ENCODE data around the gene WNK1.
"Not testable (repeated sequence)": the region's sequence is repeated elsewhere in the genome, so short reads cannot be mapped to it uniquely, and the experiment has no call there.

WNK1 gene

DNA sequence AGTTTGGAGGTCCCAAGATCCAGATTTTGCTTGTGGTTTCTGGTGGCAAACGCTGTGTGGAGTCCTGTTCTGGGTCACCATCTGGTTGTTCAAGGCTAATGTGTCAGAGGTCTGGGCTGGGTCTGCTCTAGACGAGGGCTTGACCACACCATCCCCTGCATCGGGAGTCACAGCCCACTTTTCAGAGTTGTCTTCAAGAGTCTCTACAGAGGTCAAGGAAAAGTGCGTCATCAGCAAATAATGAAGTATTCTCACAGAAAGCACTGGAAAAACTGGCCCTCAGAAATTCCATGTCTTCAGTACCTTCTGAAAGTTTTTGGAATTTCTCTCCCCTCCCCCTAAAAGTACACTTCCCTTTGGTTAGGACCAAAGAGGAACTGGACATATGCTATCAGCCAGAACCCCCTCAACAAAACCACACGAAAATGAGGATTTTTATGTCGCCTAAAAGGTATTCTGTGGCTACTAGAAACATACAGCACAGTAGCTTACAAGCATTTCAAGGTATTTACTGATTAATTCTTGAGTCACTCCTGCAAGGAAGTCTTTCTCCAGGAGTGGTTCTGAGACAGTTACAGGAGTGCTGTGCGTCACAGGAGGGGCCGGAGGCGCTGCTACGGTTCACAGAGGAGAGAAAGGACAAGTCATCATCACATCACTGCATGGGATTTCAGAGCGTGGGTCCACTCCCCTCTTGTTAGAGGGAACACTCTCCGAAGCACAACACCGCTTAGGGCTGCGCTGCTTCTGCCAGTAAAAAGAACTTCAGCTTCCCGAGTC is 161.7 kb downstream of the WNK1 start:
- DNase-seq: no peak

DNA sequence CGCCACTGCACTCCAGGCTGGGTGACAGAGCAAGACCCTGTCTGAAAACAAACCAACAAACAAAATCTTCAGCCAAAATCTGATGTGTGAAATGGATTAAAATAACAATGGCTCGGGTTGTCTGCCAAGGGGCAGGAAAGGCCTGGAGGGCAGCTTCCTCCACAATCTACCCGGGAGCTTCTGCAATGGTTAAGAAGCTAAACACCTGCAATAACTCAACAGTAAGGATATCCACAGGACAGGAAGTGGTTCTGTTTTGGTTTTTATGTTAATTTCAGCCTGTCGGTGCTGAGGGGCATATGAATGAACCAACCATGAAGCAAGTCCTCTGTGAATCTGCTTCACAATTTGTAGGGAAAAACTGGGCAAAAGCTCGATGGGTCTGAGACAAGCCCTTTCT is 162.7 kb downstream of the WNK1 start:
- DNase-seq: no peak

DNA sequence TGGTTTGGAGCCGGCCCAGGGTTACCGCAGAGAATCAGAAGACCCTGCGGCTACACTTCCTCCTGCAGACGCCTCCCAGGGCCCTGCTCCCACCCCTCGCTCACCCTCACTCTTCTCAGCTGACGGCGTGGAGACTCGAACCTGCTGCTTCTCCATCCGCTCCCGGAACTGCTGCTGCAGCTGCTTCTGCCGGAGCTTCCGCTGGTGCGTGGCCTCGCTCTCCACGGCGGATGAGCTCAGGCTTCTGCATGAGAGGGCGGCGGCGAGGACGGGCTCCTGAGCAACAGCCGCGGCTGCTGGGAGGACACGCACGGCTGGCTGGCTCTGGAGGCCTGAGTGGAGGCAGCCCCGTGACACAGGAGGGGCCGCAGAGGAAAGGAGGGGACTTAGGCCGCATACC is 163.9 kb downstream of the WNK1 start:
- DNase-seq: peak; percentile 13

DNA sequence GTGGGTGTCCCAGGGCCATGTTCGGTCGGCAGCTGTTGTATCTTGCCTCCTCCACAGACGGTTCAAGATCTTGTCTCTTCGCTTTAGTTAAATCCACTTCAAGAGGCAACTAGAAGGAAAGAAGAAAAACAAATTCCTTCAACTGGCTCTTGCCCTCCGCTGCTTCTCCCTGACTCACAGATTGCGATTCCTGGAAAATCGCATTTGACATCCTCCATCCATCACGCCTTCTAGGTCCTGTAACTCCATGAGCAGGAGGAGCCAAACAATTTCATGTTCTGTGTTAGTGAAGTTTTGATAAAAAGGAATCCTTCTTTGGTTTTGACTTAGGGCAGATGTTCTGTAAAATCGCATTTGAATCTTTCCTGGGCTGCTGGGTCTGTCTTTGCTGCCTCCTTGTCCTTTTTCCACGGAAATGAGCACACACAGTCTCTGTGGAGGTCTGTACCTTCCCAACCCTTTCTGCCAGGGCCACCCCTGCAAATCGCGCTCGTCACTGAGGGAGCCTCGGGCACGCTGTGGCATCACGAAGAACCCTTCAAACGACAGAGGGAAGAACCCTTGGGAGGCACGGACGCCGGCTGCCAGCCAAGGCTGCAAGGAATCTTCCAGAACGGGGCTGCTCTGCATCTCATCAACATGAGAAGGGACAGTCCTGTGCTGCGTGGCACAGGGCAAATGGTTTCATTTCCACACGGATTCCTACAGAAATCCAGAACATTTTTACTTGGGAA is 164.5 kb downstream of the WNK1 start:
- DNase-seq: no peak

DNA sequence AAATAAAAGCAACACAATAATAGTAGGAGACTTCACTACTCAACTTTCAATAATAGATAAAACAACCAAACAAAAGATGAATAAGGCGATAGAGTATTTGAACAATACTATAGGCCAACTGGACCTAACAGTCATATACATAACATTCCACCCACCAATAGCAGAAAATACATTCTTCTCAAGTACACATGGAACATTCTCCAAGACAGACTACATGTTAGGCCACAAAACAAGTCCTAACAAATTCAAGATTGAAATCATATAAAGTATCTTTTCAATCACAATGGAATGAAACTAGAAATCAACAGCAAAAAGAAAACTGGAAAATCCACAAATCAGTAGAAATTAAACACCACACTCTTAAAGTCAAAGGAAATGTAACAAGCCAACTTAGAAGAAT is 168.3 kb downstream of the WNK1 start:
- DNase-seq: no peak

DNA sequence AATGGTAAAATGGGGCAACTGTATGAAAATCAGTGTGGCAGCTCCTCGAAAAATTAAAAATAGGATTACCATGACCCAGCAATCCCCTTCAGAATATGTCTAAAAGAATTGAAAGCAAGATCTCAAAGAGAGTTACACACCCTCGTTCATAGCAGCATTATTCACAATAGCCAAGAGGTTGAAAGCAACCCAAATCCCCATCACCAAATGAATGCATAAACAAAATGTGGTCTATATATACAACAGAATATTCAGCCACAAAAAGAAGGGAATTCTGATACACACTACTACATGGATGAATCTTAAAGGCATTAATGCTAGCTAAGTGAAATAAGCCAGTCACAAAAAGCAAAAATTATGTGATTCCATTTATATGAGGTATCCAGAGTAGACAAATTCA is 169.9 kb downstream of the WNK1 start:
- DNase-seq: no peak

DNA sequence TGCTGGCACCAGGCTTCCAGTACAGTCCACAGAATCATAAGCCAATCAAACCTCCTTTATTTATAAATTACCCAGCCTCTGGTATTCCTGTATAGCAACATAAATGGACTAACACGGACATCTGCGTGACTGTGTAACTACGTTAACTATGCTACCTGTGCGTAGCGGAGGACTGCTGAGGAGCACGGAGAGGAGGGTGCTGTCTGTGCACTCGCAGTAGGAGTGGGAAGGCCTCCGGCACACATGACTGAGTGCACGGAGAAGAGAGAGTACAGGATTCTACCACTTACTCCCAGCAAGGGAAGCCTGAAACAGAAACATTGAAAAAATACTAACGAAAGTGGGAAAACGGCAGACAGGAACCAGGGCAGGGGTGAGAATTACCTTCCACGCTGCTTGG is 174.3 kb downstream of the WNK1 start:
- DNase-seq: no peak

DNA sequence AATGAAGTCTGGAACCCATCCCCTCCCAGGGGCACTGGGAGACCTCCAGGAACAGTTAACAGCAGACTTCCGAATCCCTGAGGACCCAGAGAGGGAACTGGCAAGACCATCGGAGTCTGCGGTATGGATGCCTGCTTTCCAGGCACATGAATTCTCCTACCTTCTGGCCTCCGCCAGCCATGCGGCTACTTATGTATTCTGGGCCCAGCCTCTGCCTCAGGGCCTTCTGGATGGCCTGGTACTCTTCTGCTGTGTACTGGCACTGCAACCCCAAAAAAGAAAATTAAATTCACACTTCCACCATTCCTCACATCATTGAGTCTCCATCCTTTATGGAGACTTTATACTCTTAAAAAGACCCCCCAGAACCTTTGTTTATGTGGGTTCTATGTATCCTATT is 178.7 kb downstream of the WNK1 start:
- no peak for DNase-seq

DNA sequence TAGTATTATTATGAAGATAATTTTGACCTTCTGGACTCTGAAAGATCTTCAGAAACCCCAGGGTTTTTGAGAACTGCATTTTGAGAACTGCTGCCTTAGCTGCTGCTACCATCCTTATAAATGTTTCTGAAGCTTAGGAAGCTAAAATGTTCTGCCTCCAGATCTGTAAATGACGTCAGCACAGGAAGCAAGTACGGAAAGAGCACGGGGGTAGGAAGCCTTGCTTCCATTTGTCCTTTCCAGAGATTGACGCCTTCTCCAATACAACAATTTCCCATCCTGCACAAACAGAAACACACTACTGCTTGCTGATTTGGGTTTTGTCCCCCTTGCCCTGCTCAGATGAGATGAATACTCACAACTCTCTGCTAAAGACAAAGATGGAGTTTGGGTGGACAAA is 179.2 kb downstream of the WNK1 start:
- no peak for DNase-seq

DNA sequence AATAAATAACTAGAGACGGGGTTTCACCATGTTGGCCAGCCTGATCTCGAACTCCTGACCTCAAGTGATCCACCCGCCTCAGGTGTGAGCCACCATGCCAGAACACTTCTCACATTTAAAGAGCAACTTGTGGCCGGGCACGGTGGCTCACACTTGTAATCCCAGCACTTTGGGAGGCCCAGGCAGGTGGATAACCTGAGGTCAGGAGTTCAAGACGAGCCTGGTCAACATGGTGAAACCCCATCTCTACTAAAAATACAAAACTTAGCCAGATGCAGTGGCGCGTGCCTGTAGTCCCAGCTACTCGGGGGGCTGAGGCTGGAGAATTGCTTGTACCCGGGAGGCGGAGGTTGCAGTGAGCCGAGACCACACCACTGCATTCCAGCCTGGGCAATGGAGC is 183.5 kb downstream of the WNK1 start:
- not testable (repeated sequence) for DNase-seq

DNA sequence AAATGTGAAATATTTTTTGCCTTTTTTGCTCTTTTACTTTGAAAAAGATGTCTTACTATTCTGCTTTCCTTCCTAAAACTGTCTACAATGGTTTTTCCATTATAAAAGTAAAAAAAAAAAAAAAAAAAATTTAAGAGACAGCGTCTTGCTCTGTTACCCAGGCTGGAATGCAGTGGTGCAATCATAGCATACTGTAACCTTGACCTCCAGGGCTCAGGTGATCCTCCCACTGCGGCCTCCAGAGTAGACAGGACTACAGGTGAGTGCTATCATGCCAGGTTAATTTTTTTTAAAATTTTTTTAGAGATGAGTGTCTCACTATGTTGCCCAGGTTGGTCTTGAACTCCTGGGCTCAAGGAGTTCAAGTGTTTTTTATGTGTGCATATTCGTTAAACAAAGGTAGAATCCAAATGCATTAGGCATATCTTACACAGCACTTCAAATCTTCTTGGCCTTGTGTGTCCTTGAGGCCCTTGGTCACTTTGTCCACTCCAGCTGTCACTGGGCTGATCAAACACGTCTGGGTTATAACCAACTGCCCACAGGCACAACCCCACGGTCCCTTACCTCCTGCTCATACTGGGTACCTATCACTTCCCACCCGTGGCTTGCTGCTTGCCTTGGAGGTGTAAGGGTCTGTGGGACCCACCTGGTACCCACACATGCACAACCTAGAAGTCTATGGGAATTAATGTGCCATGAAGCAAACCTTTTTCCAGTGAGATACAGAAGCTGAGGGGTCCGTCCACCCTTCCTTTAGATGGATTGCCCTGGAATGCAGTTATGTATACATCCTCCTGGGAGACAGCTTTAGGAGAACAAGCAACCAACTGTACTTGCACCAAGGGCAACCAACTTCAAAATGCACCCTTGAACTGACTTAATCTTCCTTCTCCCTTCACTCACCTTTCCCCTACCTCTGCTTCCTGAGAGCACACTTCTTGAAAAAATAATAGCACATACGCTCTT is 184.3 kb downstream of the WNK1 start:
- DNase-seq: no peak

DNA sequence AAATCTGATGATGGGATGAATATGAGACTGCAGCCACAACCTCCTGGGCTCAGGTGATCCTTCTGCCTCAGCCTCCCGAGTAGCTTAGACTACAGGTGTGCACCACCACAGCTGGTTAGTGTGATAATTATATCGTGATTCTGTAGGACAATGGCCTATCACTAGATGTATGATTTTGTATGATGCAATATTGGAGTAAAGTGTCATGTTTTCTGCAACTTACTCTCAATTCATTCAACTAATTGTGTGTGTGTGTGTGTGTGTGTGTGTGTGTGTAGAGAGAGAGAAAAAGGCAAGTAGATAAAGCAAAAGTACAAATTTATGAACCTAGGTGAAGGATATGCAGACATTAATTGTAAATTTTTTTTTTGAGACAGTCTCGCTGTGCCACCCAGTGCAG is 186.4 kb downstream of the WNK1 start:
- no peak for DNase-seq

DNA sequence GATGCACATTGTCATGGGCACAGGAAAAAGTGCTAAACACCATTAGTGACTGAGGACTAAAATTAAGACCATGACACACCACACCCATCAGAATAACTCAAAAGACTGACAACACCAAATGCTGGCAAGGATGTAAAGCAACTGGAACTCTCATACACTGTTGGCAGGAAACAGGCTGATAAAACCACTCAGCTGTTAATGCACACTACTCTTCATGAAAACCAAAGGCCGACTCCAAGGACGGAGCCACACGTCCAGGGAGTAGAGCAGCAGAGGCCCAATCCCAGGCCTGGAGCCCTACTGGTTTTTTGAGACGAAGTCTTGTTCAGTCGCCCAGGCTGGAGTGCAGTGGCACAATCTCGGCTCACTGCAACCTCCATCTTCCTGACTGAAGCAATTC is 190.7 kb downstream of the WNK1 start:
- no peak for DNase-seq

DNA sequence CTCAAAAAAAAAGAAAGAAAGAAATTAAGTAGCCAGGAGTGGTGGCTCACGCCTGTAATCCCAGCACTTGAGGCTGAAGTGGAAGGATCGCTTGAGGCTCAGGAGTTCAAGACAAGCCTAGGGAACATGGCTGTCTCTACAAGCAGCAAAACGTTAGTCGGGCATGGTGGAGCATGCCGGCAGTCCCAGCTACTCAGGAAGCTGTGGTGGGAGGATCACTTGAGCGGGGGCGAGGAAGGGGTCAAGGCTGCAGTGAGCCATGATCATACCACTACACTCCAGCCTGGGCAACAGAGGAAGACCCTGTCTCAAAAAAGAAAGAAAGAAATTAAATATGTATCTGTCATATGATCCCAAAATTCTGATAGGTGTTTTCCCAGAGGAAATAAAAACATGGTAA is 191.8 kb downstream of the WNK1 start:
- no peak for DNase-seq

DNA sequence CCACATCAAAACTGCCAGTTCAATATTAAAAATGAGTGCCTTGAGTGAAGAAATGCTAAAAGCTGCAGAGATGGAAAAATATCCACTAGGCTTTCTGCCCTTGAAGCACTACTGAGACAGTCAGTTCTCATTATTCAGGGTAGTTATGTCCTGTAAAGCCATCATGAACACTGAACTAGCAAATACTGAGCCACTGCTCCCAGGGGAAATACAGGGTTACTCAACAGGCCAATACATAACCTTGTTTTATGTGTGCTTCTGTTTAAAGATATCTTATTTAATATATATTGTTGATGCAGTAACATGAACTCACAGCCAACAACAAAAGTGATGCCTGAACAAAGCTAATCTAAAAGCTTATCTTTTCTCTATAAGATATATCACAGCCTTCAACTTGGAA is 193.8 kb downstream of the WNK1 start:
- no peak for DNase-seq

DNA sequence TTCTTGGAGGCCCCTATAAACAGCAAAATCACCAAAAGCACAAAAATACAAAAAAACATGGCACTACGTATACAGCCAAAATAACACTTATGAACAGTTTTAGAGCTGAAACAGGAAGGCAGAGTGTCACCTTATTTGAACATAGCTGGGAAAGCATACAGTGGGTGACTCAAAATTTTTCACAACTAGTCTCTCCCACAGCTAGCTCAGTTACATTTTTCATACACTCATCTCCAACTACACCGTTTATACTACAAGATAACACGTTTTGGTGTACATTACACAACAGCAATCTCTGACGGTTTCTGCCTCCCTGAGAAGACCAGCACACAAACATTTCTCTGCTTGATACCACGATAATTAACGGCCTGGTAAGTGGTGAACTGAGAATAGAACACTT is 194.3 kb downstream of the WNK1 start:
- no peak for DNase-seq

DNA sequence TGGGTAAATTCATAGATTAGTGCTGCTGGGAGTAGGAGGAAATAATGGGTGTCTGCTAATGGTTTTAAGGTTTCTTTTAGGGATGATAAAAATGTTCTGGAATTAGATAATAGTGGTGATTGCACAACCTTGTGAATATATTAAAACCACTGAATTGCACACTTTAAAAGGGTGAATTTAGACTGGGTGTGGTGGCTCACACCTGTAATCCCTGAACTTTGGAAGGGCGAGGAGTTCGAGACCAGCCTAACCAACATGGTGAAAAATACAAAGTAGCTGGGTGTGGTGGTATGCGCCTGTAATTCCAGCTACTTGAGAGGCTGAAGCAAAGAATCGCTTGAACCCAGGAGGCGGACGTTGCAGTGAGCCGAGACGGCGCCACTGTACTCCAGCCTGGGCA is 195.9 kb downstream of the WNK1 start:
- no peak for DNase-seq

DNA sequence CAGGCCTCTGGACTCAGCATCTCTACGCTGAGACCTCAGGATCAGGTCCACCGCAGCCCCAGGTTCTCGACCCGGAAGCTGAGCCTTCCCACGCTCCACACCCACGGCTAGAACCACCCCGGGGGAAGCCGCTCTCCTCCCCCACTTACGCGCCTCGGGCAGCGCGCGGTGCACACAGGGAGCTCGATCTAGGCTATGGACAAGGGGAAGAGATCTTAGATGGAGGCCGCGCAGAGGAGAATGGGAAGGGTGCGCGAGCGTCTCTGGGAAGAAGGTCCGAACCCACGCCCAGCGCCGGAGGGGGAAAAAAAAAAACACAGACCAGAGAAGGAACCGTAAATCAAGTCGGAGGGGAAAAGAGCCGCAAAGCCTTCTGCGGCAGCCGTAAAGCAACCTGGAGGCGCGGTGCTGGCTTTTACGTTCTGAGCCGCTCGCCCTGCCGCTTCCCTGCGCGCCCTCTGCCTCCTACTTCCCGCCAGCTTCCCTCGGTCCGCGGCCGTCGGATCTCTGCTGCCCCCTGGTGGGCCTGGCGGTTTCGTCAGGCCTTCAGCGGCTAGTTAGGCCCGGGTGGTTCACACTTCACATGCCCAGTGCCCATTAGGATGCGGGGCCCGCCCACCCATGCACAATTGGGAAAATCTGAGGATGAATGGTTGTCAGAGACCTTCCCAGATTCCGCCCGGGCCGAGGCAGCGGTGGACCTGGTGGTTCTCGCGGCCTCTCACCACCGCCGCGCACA is 197.2 kb downstream of the WNK1 start, which contains the start of gene RAD52:
RAD52 (minus strand) TSS at position 242 of the 739 bp plus-strand sequence. CDS start 16,636 bp downstream, outside the sequence.
- DNase-seq: peak; percentile 98

DNA sequence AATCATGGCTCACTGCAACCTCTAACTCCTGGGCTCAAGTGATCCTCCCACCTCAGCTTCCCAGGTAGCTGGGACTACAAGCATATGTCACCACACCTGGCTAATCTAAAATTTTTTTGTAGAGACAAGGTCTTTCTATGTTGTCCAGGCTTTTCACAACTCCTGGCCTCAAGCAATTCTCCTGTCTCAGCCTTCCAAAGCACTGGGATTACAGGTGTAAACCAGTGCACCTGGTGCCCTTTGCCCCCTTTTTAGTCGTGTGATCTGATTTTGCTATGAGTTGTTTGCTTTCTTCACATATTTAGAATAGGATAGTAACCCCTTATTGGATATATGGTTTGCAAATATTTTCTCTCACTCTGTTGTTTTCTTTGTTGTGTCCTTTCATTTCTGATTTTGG is 198.8 kb downstream of the WNK1 start:
- no peak for DNase-seq

DNA sequence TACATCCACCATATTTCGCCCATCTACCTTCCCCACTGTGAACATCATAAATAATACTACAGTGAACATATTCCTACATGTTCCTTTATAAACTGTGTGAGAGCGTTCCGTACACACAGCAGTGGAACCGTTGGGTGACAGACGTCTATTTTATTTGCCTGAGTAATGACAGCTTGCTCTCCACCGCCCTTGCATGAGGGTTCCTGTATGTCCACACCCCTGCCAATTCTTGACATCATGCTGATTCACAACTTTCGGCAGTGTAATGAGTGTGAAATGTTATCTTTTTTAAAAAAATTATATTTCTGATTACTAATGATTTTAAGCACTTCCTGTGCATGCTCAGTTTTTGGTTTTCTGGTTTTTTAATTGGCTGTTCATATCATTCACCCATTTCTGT is 201.4 kb downstream of the WNK1 start:
- DNase-seq: no peak

DNA sequence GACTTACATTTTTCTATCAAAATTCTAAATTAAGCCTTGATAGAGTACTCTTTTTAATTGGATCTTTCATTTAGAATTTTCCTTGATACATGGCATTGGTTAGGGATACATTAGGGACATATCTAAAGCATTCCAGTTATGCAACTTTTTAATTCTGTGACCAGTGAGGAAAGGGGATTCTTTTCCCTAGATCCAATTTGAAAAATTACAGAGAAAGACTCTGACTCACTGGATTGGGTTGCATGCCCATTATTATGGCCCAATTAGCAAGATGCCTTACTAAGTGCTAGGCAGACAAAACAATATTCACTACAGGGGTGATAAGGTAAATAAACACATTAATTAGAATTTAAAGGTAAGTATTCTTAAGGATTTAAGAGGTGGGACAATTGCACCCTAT is 202.4 kb downstream of the WNK1 start:
- DNase-seq: no peak

DNA sequence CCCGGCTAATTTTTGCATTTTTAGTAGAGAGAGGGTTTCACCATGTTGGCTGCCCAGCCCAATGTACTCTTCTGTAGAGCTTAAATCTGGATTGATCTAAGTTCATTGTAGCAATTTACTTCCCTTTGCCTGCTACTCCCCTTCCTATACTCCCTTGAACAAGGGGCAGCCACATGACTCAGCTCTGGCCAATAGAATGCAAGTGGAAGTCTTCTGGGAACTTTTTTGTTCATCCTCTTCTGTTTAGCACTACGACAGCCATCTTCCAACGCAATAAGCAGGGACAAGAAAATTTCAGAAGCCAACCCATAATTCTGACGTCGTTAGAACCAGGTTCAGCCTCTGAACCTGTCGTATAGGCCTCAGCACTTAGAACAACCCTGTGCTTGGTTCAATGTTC is 203.6 kb downstream of the WNK1 start:
- DNase-seq: no peak
